BJ (cell line): ENCODE data around the gene MAGEA9B. TPM values are rescaled to one million over a fixed set of nuclear protein-coding genes. Genes with fewer than 3 reads are reported as not detected.
"Not testable (repeated sequence)": the region's sequence is repeated elsewhere in the genome, so short reads cannot be mapped to it uniquely, and the experiment has no call there.

Experiments used
- CTCF ChIA-PET: fragments of 350-600 bp; formaldehyde crosslinking; extraction: SDS; loops from one replicate; lab custom pipeline; 2021; ENCODE audit warnings: antibody characterized with exemption, inconsistent platforms; lab: Yijun Ruan, JAX
- POLR2A ChIA-PET: fragments of 300-600 bp; sonication (Branson Sonifier 250); formaldehyde crosslinking; extraction: SDS; loops from one replicate; lab custom pipeline; 2021; ENCODE audit warnings: antibody characterized with exemption; lab: Charles Lee
- DNase-seq: peaks from one replicate; pipeline ENCODE4 v3.0.0-alpha.2; 2011; ENCODE audit warnings: low read depth
- H3K27me3 ChIP-seq: 2 replicates; pipeline ENCODE4 v1.6.0; 2011; ENCODE audit warnings: low read length; ENCODE audit not compliant: control insufficient read depth, insufficient read depth
- H3K36me3 ChIP-seq: 2 replicates; pipeline ENCODE4 v1.5.1; 2011; ENCODE audit warnings: low read length; ENCODE audit not compliant: control insufficient read depth, insufficient read depth
- H3K4me3 ChIP-seq: 2 replicates; pipeline ENCODE4 v1.5.1; 2011; ENCODE audit warnings: low read depth, mild to moderate bottlenecking, control low read depth, low read length
- CTCF ChIP-seq: IDR thresholded peaks from 2 replicates; pipeline ENCODE4 v1.5.1; 2011; ENCODE audit warnings: low read depth, mild to moderate bottlenecking, control low read depth, inconsistent platforms, low read length, moderate library complexity; ENCODE audit not compliant: insufficient read depth
- polyA plus RNA-seq: library from polyadenylated mRNA; depleted of rRNA; stranded (reverse); fragments of >200 nt; gene quantifications from 2 replicates; pipeline ENCODE4 v1.2.3, GENCODE V29; 2011

The MAGEA9B gene
- polyA plus RNA-seq, 1 experiment: not detected

GRCh38 chrX:149545545-149546543, 41.4 kb downstream of the MAGEA9B start:
- TF ChIP-seq CTCF: 0 out of 2 replicates have a peak, but pooled peaks have one; percentile 3
- DNase-seq, POLR2A ChIA-PET, H3K27me3 ChIP-seq, H3K36me3 ChIP-seq, H3K4me3 ChIP-seq, CTCF ChIA-PET: not testable (repeated sequence)

- ChIA-PET POLR2A (no interaction called here), CTCF (no interaction called here)
- no peak for TF ChIP-seq CTCF
Observed at GRCh38 chrX:149541521-149542047, 45.7 kb downstream of the MAGEA9B start.

GRCh38 chrX:149540621-149541520, 46.4 kb downstream of the MAGEA9B start, which contains the start of gene EOLA1:
TSS of gene EOLA1 (plus strand) at chrX:149541012. CDS start at chrX:149545631, 4,619 bp downstream.
- H3K27me3 ChIP-seq: no peaks in the 10 kb centered on the region
- TF ChIP-seq CTCF: no peak
- ChIA-PET CTCF (interaction anchor here (1.3 to 2.3 kb wide), 2 partner anchors 12 to 29 kb away, joined by 3 to 7 read pairs; no protein-coding TSS in a partner anchor), POLR2A (no interaction called here)
- H3K36me3 ChIP-seq: no peaks in the 10 kb centered on the region
- DNase-seq: peak; percentile 76
- H3K4me3 ChIP-seq: peak within 1 kb of the TSS; percentile 89

More at GRCh38 chrX:149541521-149542047, 45.7 kb downstream of the MAGEA9B start:
- Histone ChIP-seq H3K4me3 (peak overlapping the region; percentile 89), H3K27me3 (no peaks in the 10 kb centered on the region), H3K36me3 (no peaks in the 10 kb centered on the region)
- DNase-seq: no peak

GRCh38 chrX:149540131-149540620, 47.1 kb downstream of the MAGEA9B start:
- Histone ChIP-seq H3K27me3 (no peaks in the 10 kb centered on the region), H3K4me3 (peak overlapping the region; percentile 89), H3K36me3 (no peaks in the 10 kb centered on the region)
- no peak for DNase-seq
- ChIA-PET CTCF (interaction anchor here (1.3 to 2.3 kb wide), 2 partner anchors 12 to 28 kb away, joined by 3 to 7 read pairs; no protein-coding TSS in a partner anchor), POLR2A (no interaction called here)
- TF ChIP-seq CTCF: no peak
